Adrenal gland (tissue), 12 donors: ENCODE results near the gene CDC42EP4. TPM values are rescaled to one million over a fixed set of nuclear protein-coding genes. Genes with fewer than 3 reads are reported as not detected.
"Not testable (repeated sequence)": the region's sequence is repeated elsewhere in the genome, so short reads cannot be mapped to it uniquely, and the experiment has no call there.

Experiments
- DNase-seq, 7 donors: peaks; one replicate each; pipeline ENCODE4 v3.0.0-alpha.2; 2019 to 2020
- H3K27ac ChIP-seq, 5 donors: fragments of 200-600 bp; sonication (generic) in 4 of 5; 1 replicate in 3 of 5; 2 replicates in 2 of 5; pipeline versions ENCODE4 v1.5.1 to v1.8.0; 2016 to 2020; ENCODE audit warnings: mild to moderate bottlenecking in 1 of 5
- H3K27me3 ChIP-seq: fragments of 200-600 bp; 2 replicates; pipeline ENCODE4 v1.8.0; 2021
- H3K36me3 ChIP-seq, 2 donors: fragments of 200-600 bp; replicated peaks in 1 of 2; 1 replicate in 1 of 2; 2 replicates in 1 of 2; pipeline versions ENCODE4 v1.5.1 to v1.8.0; 2018 to 2022
- H3K4me1 ChIP-seq, 2 donors: fragments of 200-600 bp; replicated peaks in 1 of 2; 1 replicate in 1 of 2; 2 replicates in 1 of 2; pipeline versions ENCODE4 v1.5.1 to v1.8.0; 2018 to 2021
- H3K4me3 ChIP-seq, 4 donors: fragments of 200-600 bp; sonication (generic) in 3 of 4; one replicate each; pipeline ENCODE4 v1.5.1; 2016 to 2018
- H3K9me3 ChIP-seq, 3 donors: fragments of 200-600 bp; sonication (generic) in 1 of 3; replicated peaks in 1 of 3; 1 replicate in 2 of 3; 2 replicates in 1 of 3; pipeline versions ENCODE4 v1.5.1 to v1.8.0; 2016 to 2021
- CTCF ChIP-seq, 6 experiments: fragments of 450-650 bp in 4 of 6; fragments of 200-600 bp in 2 of 6; sonication (generic) in 1 of 6; IDR thresholded peaks; 1 replicate in 5 of 6; 2 replicates in 1 of 6; pipeline versions ENCODE4 v1.5.1 to v1.8.0; 2016 to 2021; ENCODE audit warnings: antibody characterized with exemption in 6 of 6, mild to moderate bottlenecking in 2 of 6, moderate library complexity in 1 of 6
- POLR2A ChIP-seq, 2 donors: fragments of 450-650 bp; IDR thresholded peaks; one replicate each; pipeline ENCODE4 v1.6.1; 2017; ENCODE audit warnings: antibody characterized with exemption in 2 of 2, mild to moderate bottlenecking in 2 of 2, moderate library complexity in 1 of 2
- WGBS, 4 donors: extraction: QIAGEN DNeasy Blood & Tissue Kit in 2 of 4; methylation state at CpG; one replicate each; pipeline versions ENCODE4 v1.1.5 to v1.1.7; 2013 to 2017; 5-methylcytosine and 5-hydroxymethylcytosine counted together
- intact Hi-C, 2 donors: fragments of 100-400 bp; cut with DNase I; formaldehyde crosslinking; loops; one replicate each; pipeline versions ENCODE4 v1.14.1 to v1.15.0; 2022 to 2023
- polyA plus RNA-seq, 3 donors: library from polyadenylated mRNA; stranded (reverse); fragments of 200-250 nt in 2 of 3; fragments of 350-450 nt in 1 of 3; fragmentation: Illumina TruSeq in 1 of 3; extraction: RNeasy Lipid Tissue Mini Kit (QIAGEN cat#74804) in 1 of 3; gene quantifications; one replicate each; pipeline ENCODE4 v1.2.3, GENCODE V29; 2013 to 2014
- total RNA-seq, 9 donors: library from RNA; depleted of rRNA in 4 of 9; stranded (reverse); fragments of >200 nt in 4 of 9; fragments of 120-200 nt in 1 of 9; fragmentation: NEBNext Ultra II Directional in 1 of 9; extraction: Animal tissue kit (Norgen Biotek cat#: 25700) in 1 of 9; gene quantifications; one replicate each; pipeline versions ENCODE4 v1.1.0 to v1.2.4, GENCODE V29; 2013 to 2023
- donor health status: healthy with polysubstance abuse.
- donor health status: Bipolar disorder and iron deficiency.
- donor health status: DM: yes; HTN: yes; CAD: no.
- donor health status: DM: no; HTN: no; CAD: no.
- donor health status: DM: no; HTN: no; CAD: no.
- donor health status: DM: yes; HTN: yes; CAD: no.

CDC42EP4 gene
- total and polyA plus RNA-seq, 12 donors: 24.4 to 172 (median 96.5) TPM

DNA sequence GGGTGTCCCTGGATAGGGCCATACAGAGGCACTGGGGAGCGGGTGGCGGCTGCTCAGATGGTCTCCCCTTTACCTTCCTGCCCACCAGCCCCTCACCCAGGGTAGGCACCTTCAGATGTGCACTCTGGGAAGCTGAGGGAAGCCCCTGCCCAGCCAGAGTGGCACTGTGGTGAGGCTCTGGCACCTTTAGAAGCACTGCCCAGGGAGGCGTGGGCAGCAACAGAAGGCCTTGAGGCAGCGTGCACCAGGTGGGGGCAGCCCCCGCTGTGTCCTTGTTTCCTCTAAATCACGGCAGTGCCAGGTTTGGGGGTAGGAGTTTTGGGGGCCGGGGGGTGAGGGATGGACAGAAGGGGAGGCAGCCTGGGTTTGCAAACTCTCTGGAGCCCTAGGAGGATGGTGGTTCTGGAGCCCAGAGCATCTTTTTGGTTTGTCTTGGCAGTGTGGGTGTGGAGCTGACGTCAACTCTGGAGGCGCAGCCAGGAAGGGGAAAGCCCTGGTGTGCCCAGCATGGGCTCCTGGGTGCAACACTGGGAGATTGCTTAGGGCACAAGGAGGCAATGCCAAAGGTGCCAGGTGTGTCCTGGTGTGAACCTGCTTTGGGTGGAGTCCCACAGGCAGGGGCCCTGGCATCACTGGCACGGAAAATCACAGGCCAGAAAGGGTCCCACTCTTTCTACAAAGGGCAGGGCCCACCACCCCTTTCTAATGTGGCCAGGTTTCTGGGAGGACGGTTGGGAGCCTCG is 23.1 kb upstream of the CDC42EP4 start:
- no peak overlapping the region for H3K4me3 ChIP-seq
- intact Hi-C loops: no loop called here
- no peaks in the 10 kb centered on the region for H3K27me3 ChIP-seq
- H3K9me3 ChIP-seq: no peaks in the 10 kb centered on the region
- no peaks in the 10 kb centered on the region for H3K36me3 ChIP-seq
- TF ChIP-seq POLR2A (IDR thresholded peaks at IDR 0.05): no peak
- no peak for TF ChIP-seq CTCF (IDR thresholded peaks at IDR 0.05)
- no peak for DNase-seq
- H3K4me1 ChIP-seq: peaks cover 0 to 3% of the 10 kb centered on the region in 2 donors
- H3K27ac ChIP-seq: no peak overlapping the region
- 58 to 62% (median 60%) methylated on average over 9 to 12 of the region's 12 CpGs for WGBS, 4 donors

DNA sequence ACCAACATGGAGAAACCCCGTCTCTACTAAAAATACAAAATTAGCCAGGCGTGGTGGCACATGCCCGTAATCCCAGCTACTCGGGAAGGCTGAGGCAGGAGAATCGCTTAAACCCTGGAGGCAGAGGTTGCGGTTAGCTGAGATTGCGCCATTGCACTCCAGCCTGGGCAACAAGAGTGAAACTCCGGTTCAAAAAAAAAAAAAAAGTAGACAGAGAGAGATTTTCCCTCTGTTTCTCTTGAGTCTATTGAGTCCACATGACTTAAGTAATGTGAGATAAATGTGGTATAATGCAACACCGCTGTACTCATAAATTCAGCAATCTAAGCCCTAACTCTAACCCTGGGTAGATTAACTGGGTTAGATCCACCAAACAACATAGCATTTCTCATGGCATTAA is 21.6 kb upstream of the CDC42EP4 start:
- H3K27me3 ChIP-seq, H3K27ac ChIP-seq, H3K9me3 ChIP-seq, DNase-seq, intact Hi-C loops, H3K4me1 ChIP-seq, H3K36me3 ChIP-seq, H3K4me3 ChIP-seq: not testable (repeated sequence)
- whole genome bisulfite sequencing, 4 donors: 85 to 89% (median 87%) methylated on average over 9 of the region's 9 CpGs

GRCh38 chr17:73331060-73331459 is 19.3 kb upstream of the CDC42EP4 start:
- intact Hi-C loops: no loop called here
- no peaks in the 10 kb centered on the region for H3K9me3 ChIP-seq
- H3K4me1 ChIP-seq: no peaks in the 10 kb centered on the region
- H3K36me3 ChIP-seq: no peaks in the 10 kb centered on the region
- H3K4me3 ChIP-seq: no peak overlapping the region
- DNase-seq: no peak
- H3K27ac ChIP-seq: no peak overlapping the region
- TF ChIP-seq POLR2A (IDR thresholded peaks at IDR 0.05): no peak
- TF ChIP-seq CTCF (IDR thresholded peaks at IDR 0.05): no peak
- WGBS, 4 donors: 47 to 73% (median 64%) methylated on average over 3 of the region's 3 CpGs
- H3K27me3 ChIP-seq: no peaks in the 10 kb centered on the region

GRCh38 chr17:73327676-73328075 is 15.9 kb upstream of the CDC42EP4 start:
- Histone ChIP-seq H3K9me3 (no peaks in the 10 kb centered on the region), H3K4me3 (no peak overlapping the region), H3K36me3 (no peaks in the 10 kb centered on the region), H3K27me3 (no peaks in the 10 kb centered on the region), H3K4me1 (no peaks in the 10 kb centered on the region), H3K27ac (no peak overlapping the region)
- no peak for DNase-seq
- intact Hi-C loops: no loop called here
- WGBS, 4 donors: 79 to 90% (median 89%) methylated on average over 7 of the region's 7 CpGs
- TF ChIP-seq POLR2A (IDR thresholded peaks at IDR 0.05) (no peak), CTCF (IDR thresholded peaks at IDR 0.05) (no peak)

DNA sequence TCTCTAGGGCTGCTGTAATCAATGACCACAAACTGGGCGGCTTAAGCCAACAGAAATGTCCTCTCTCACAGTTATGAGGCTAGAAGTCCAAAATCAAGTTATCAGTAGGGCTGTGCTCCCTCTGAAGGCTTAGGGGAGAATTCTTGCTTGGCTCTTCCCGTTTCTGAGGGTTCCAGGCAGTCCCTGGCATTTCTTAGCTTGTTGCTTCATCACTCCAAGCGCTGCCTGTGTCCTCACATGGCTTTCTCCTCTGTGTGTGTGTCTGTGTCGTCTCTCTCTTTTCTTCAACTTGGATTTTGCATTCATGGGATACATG is 13.7 kb upstream of the CDC42EP4 start:
- 35 to 46% (median 38%) methylated on average over 4 of the region's 4 CpGs for WGBS, 4 donors
- Histone ChIP-seq H3K4me3 (no peak overlapping the region), H3K9me3 (no peaks in the 10 kb centered on the region), H3K4me1 (peaks cover 14% of the 10 kb centered on the region in 2 donors), H3K36me3 (no peaks in the 10 kb centered on the region), H3K27me3 (no peaks in the 10 kb centered on the region), H3K27ac (peak overlapping the region in 2 of 5 donors; percentile 47 to 61)
- TF ChIP-seq POLR2A (IDR thresholded peaks at IDR 0.05) (no peak), CTCF (IDR thresholded peaks at IDR 0.05) (peak in 2 of 6 experiments; percentile 11 to 31)
- intact Hi-C loops: no loop called here
- peak in 2 of 7 donors; percentile 64 to 70 for DNase-seq
